H9 (cell line): Measurements from ENCODE around the gene PEDS1. TPM values are rescaled to one million over a fixed set of nuclear protein-coding genes. Genes with fewer than 3 reads are reported as not detected.
A peak's percentile ranks its signal among the peaks of the same experiment; 100 is the strongest.

Experiments used
- DNase-seq: peaks from one replicate; pipeline ENCODE4 v3.0.0-alpha.2; 2017
- H2AFZ ChIP-seq: one replicate; pipeline ENCODE4 v1.6.1; 2013; ENCODE audit warnings: mild to moderate bottlenecking, low read length, control low read depth, moderate library complexity
- H2AK5ac ChIP-seq: 2 replicates; pipeline ENCODE4 v1.6.1; 2013; ENCODE audit warnings: low read length, control low read depth, mixed read lengths; ENCODE audit not compliant: insufficient read length
- H2BK120ac ChIP-seq: one replicate; pipeline ENCODE4 v1.6.1; 2013; ENCODE audit warnings: low read depth, mild to moderate bottlenecking, low read length, control low read depth, inconsistent platforms; ENCODE audit not compliant: poor library complexity, severe bottlenecking
- H2BK12ac ChIP-seq: 2 replicates; pipeline ENCODE4 v1.6.1; 2013; ENCODE audit warnings: low read length, control low read depth, mixed read lengths, low read depth; ENCODE audit not compliant: insufficient read length
- H2BK15ac ChIP-seq: 2 replicates; pipeline ENCODE4 v1.6.1; 2013; ENCODE audit warnings: low read depth, low read length, control low read depth
- H2BK20ac ChIP-seq: one replicate; pipeline ENCODE4 v1.6.1; 2013; ENCODE audit warnings: low read depth, mild to moderate bottlenecking, low read length, control low read depth, inconsistent platforms; ENCODE audit not compliant: poor library complexity, severe bottlenecking
- H2BK5ac ChIP-seq: 2 replicates; pipeline ENCODE4 v1.6.1; 2013; ENCODE audit warnings: low read length, control low read depth, mixed read lengths; ENCODE audit not compliant: insufficient read length
- H3K14ac ChIP-seq: 2 replicates; pipeline ENCODE4 v1.6.1; 2013; ENCODE audit warnings: low read length, control low read depth; ENCODE audit not compliant: insufficient read depth
- H3K18ac ChIP-seq: 2 replicates; pipeline ENCODE4 v1.6.1; 2013; ENCODE audit warnings: low read depth, mild to moderate bottlenecking, mixed read lengths, low read length, control low read depth; ENCODE audit not compliant: insufficient read length
- H3K23ac ChIP-seq: 2 replicates; pipeline ENCODE4 v1.6.1; 2013; ENCODE audit warnings: low read length, control low read depth, mixed read lengths, low read depth; ENCODE audit not compliant: insufficient read length
- H3K23me2 ChIP-seq: 2 replicates; pipeline ENCODE4 v1.6.1; 2013; ENCODE audit warnings: low read depth, mild to moderate bottlenecking, mixed read lengths, low read length, control low read depth; ENCODE audit not compliant: insufficient read length, poor library complexity, severe bottlenecking
- H3K27ac ChIP-seq: 2 replicates; pipeline ENCODE4 v1.5.1; 2013; ENCODE audit warnings: low read length, control low read depth, mixed read lengths, low read depth; ENCODE audit not compliant: insufficient read length
- H3K27me3 ChIP-seq: 2 replicates; pipeline ENCODE4 v1.6.1; 2013; ENCODE audit warnings: low read length, control low read depth, inconsistent platforms; ENCODE audit not compliant: insufficient read depth
- H3K4ac ChIP-seq: 2 replicates; pipeline ENCODE4 v1.6.1; 2013; ENCODE audit warnings: low read depth, mild to moderate bottlenecking, control low read depth, inconsistent platforms, low read length, moderate library complexity
- H3K4me1 ChIP-seq: 2 replicates; pipeline ENCODE4 v1.6.1; 2013; ENCODE audit warnings: low read length, control low read depth, inconsistent platforms; ENCODE audit not compliant: insufficient read depth
- H3K4me2 ChIP-seq: 2 replicates; pipeline ENCODE4 v1.6.1; 2013; ENCODE audit warnings: low read length, control low read depth, mixed read lengths; ENCODE audit not compliant: insufficient read length, insufficient read depth
- H3K56ac ChIP-seq: 2 replicates; pipeline ENCODE4 v1.6.1; 2013; ENCODE audit warnings: low read depth, mild to moderate bottlenecking, mixed read lengths, low read length, control low read depth; ENCODE audit not compliant: insufficient read length
- H3K79me1 ChIP-seq: 2 replicates; pipeline ENCODE4 v1.6.1; 2013; ENCODE audit warnings: low read depth, mild to moderate bottlenecking, moderate library complexity, low read length, control low read depth, inconsistent platforms; ENCODE audit not compliant: insufficient read depth, poor library complexity, severe bottlenecking
- H3K79me2 ChIP-seq: 2 replicates; pipeline ENCODE4 v1.6.1; 2013; ENCODE audit warnings: low read length, control low read depth, inconsistent platforms; ENCODE audit not compliant: insufficient read depth
- H3K9ac ChIP-seq: 2 replicates; pipeline ENCODE4 v1.6.1; 2013; ENCODE audit warnings: low read length, control low read depth, mixed read lengths; ENCODE audit not compliant: insufficient read length; ENCODE audit errors: extremely low read depth
- H3K9me3 ChIP-seq: one replicate; pipeline ENCODE4 v1.6.1; 2013; ENCODE audit warnings: low read depth, low read length, inconsistent platforms; ENCODE audit not compliant: control insufficient read depth
- H3T11ph ChIP-seq: one replicate; pipeline ENCODE4 v1.6.1; 2013; ENCODE audit warnings: mild to moderate bottlenecking, low read length, control low read depth, inconsistent platforms
- H4K20me1 ChIP-seq: one replicate; pipeline ENCODE4 v1.6.1; 2013; ENCODE audit not compliant: control insufficient read depth, insufficient read length, insufficient read depth
- H4K5ac ChIP-seq: 2 replicates; pipeline ENCODE4 v1.6.1; 2013; ENCODE audit warnings: low read depth, mild to moderate bottlenecking, mixed read lengths, low read length, control low read depth; ENCODE audit not compliant: insufficient read length
- H4K8ac ChIP-seq: replicated peaks from 2 replicates; pipeline ENCODE4 v1.6.1; 2013; ENCODE audit warnings: low read length, control low read depth, mixed read lengths, low read depth; ENCODE audit not compliant: insufficient read length
- H4K91ac ChIP-seq: 2 replicates; pipeline ENCODE4 v1.6.1; 2013; ENCODE audit warnings: low read depth, mild to moderate bottlenecking, moderate library complexity, mixed read lengths, low read length, control low read depth; ENCODE audit not compliant: insufficient read length
- H3K27ac Mint-ChIP-seq, 3 experiments: 2 replicates in 2 of 3; 3 replicates in 1 of 3; pipeline ENCODE4 v1.8.0; 2020 to 2021; ENCODE audit warnings: mixed read lengths in 3 of 3, mild to moderate bottlenecking in 1 of 3, moderate library complexity in 1 of 3
- H3K27me3 Mint-ChIP-seq: 2 replicates; pipeline ENCODE4 v1.8.0; 2021; ENCODE audit warnings: low read depth, mild to moderate bottlenecking, moderate library complexity, mixed read lengths
- H3K36me3 Mint-ChIP-seq, 3 experiments: 2 replicates in 2 of 3; 3 replicates in 1 of 3; pipeline ENCODE4 v1.8.0; 2020 to 2021; ENCODE audit warnings: low read depth in 3 of 3, mixed read lengths in 3 of 3; ENCODE audit not compliant: insufficient read depth in 1 of 3
- H3K4me1 Mint-ChIP-seq, 2 experiments: 2 replicates each; pipeline ENCODE4 v1.8.0; 2020; ENCODE audit warnings: mixed read lengths in 2 of 2
- H3K4me3 Mint-ChIP-seq, 2 experiments: 2 replicates in 1 of 2; 3 replicates in 1 of 2; pipeline ENCODE4 v1.8.0; 2020 to 2021; ENCODE audit warnings: mild to moderate bottlenecking in 2 of 2, mixed read lengths in 2 of 2, moderate library complexity in 1 of 2
- H3K9me3 Mint-ChIP-seq, 2 experiments: 2 replicates in 1 of 2; 3 replicates in 1 of 2; pipeline ENCODE4 v1.8.0; 2020; ENCODE audit warnings: mild to moderate bottlenecking in 2 of 2, mixed read lengths in 2 of 2, moderate library complexity in 1 of 2
- CTCF ChIP-seq: fragments of 200-600 bp; sonication (generic); conservative IDR thresholded peaks from 3 replicates; pipeline ENCODE4 v1.8.0; 2021; ENCODE audit warnings: antibody characterized with exemption, mild to moderate bottlenecking
- WGBS: extraction: QIAGEN DNeasy Blood & Tissue Kit; methylation state at CpG from one replicate; pipeline ENCODE4 v1.1.7; 2013; ENCODE audit warnings: missing lambda C conversion rate, low lambda C conversion rate, mixed read lengths; ENCODE audit not compliant: insufficient read length; ENCODE audit errors: extremely low coverage; 5-methylcytosine and 5-hydroxymethylcytosine counted together
- total RNA-seq: library from RNA; stranded (reverse); gene quantifications from 2 replicates; pipeline ENCODE4 v1.2.1, GENCODE V29; 2021

The PEDS1 gene
- total RNA-seq, 1 experiment from 2014 or later, result 29.3 TPM

- Histone ChIP-seq H3K9ac (no peak overlapping the region), H2BK20ac (no peak overlapping the region), H2AFZ (no peak overlapping the region), H3K27ac (no peak overlapping the region), H3T11ph (no peak overlapping the region), H3K4ac (no peak overlapping the region), H3K27me3 (no peaks in the 10 kb centered on the region), H3K14ac (no peak overlapping the region; the same call in 1 of the 2 replicates), H4K8ac (no peak overlapping the region), H3K4me1 (peaks cover 3% of the 10 kb centered on the region; the same call in 1 of the 2 replicates), H3K23ac (no peak overlapping the region), H2AK5ac (no peak overlapping the region), H3K79me2 (no peaks in the 10 kb centered on the region), H3K4me2 (no peak overlapping the region), H3K79me1 (no peaks in the 10 kb centered on the region), H3K9me3 (no peaks in the 10 kb centered on the region), H3K18ac (no peak overlapping the region), H2BK5ac (no peak overlapping the region), H2BK15ac (no peak overlapping the region), H2BK120ac (no peak overlapping the region), H4K5ac (no peak overlapping the region), H3K56ac (no peak overlapping the region), H3K23me2 (no peaks in the 10 kb centered on the region), H4K91ac (no peak overlapping the region), H2BK12ac (no peak overlapping the region), H4K20me1 (peaks cover 3% of the 10 kb centered on the region)
- no CpG with 5 or more reads among the region's 11 CpGs for WGBS
- no peaks in the 10 kb centered on the region; the same call in 1 of the 2 replicates for H3K27me3 Mint-ChIP-seq
- 0 out of 7 replicates have a peak overlapping the region, but pooled peaks of 1 of the 3 experiments have one; percentile 7 for H3K27ac Mint-ChIP-seq
- peaks cover 5 to 11% (median 5%) of the 10 kb centered on the region in 3 experiments for H3K36me3 Mint-ChIP-seq
- H3K4me3 Mint-ChIP-seq, result no peak overlapping the region
- DNase-seq, result no peak
- no peak for TF ChIP-seq CTCF
- peaks cover 10 to 19% of the 10 kb centered on the region in 2 experiments for H3K9me3 Mint-ChIP-seq
- peaks cover 33 to 44% of the 10 kb centered on the region in 2 experiments for H3K4me1 Mint-ChIP-seq
These were observed 44.7 kb upstream of the PEDS1 start for GRCh38 chr20:50198180-50198666.
